H1 (cell line): Measurements from ENCODE around the gene CPNE5. TPM values are rescaled to one million over a fixed set of nuclear protein-coding genes. Genes with fewer than 3 reads are reported as not detected.

Experiments used
- CTCF ChIA-PET: fragments of 300-600 bp; sonication (Branson Sonifier 250); formaldehyde crosslinking; loops from one replicate; lab custom pipeline; 2021; ENCODE audit not compliant: partially characterized antibody; lab: Charles Lee
- POLR2A ChIA-PET: fragments of 300-600 bp; sonication (Branson Sonifier 250); formaldehyde crosslinking; loops from one replicate; lab custom pipeline; 2021; ENCODE audit warnings: inconsistent platforms; ENCODE audit not compliant: partially characterized antibody; lab: Charles Lee
- DNase-seq, 2 experiments: peaks; one replicate each; pipeline versions ENCODE4 v3.0.0 to v3.0.0-alpha.2; 2010 to 2022; ENCODE audit warnings: low spot score in 2 of 2, low read depth in 1 of 2, mixed read lengths in 1 of 2
- FAIRE-seq: peaks from 2 replicates; lab custom pipeline; 2011; peaks lifted over from hg19 to GRCh38; lab: Jason Lieb, UNC
- H2AFZ ChIP-seq: 2 replicates; pipeline ENCODE4 v1.8.1; 2012; ENCODE audit warnings: low read length, inconsistent platforms
- H2AK5ac ChIP-seq: 2 replicates; pipeline ENCODE4 v1.6.1; 2013; ENCODE audit warnings: low read depth, low read length
- H2BK120ac ChIP-seq: replicated peaks from 2 replicates; pipeline ENCODE3; 2013; ENCODE audit warnings: low read depth, low read length, inconsistent platforms
- H2BK12ac ChIP-seq: 2 replicates; pipeline ENCODE4 v1.6.1; 2013; ENCODE audit warnings: low read depth, low read length
- H2BK15ac ChIP-seq: 2 replicates; pipeline ENCODE4 v1.6.1; 2013; ENCODE audit warnings: low read length
- H2BK20ac ChIP-seq: 2 replicates; pipeline ENCODE4 v1.6.1; 2013; ENCODE audit warnings: low read length
- H2BK5ac ChIP-seq: 2 replicates; pipeline ENCODE4 v1.6.1; 2013; ENCODE audit warnings: low read depth, low read length
- H3K14ac ChIP-seq: 2 replicates; pipeline ENCODE4 v1.6.1; 2013; ENCODE audit warnings: inconsistent platforms; ENCODE audit not compliant: insufficient read length
- H3K18ac ChIP-seq: 2 replicates; pipeline ENCODE4 v1.6.1; 2013; ENCODE audit warnings: low read length; ENCODE audit errors: extremely low read depth
- H3K23ac ChIP-seq: 2 replicates; pipeline ENCODE4 v1.6.1; 2013; ENCODE audit warnings: inconsistent platforms; ENCODE audit not compliant: insufficient read length
- H3K23me2 ChIP-seq: 2 replicates; pipeline ENCODE4 v1.6.1; 2013; ENCODE audit warnings: low read depth, low read length
- H3K27ac ChIP-seq: 2 replicates; pipeline ENCODE4 v1.6.1; 2011; ENCODE audit warnings: low read depth, low read length, inconsistent platforms
- H3K27me3 ChIP-seq, 4 experiments: replicated peaks in 1 of 4; 1 replicate in 1 of 4; 2 replicates in 3 of 4; pipeline versions ENCODE4 v1.6.1 to v1.8.1; 2011 to 2013; ENCODE audit warnings: low read length in 3 of 4, mild to moderate bottlenecking in 3 of 4, inconsistent platforms in 2 of 4, mixed read lengths in 2 of 4, moderate library complexity in 1 of 4; ENCODE audit not compliant: control insufficient read depth in 3 of 4, insufficient read depth in 3 of 4; ENCODE audit errors: extremely low read depth in 1 of 4
- H3K36me3 ChIP-seq, 4 experiments: 2 replicates each; pipeline versions ENCODE4 v1.6.1 to v1.8.1; 2011 to 2013; ENCODE audit warnings: mild to moderate bottlenecking in 4 of 4, low read length in 3 of 4, moderate library complexity in 2 of 4, control low read depth in 1 of 4, inconsistent platforms in 1 of 4; ENCODE audit not compliant: insufficient read depth in 4 of 4, control insufficient read depth in 2 of 4
- H3K4ac ChIP-seq: replicated peaks from 2 replicates; pipeline ENCODE3; 2013; ENCODE audit warnings: low read length, low read depth, mixed read lengths, inconsistent platforms; ENCODE audit not compliant: insufficient read length
- H3K4me1 ChIP-seq, 4 experiments: replicated peaks in 1 of 4; 1 replicate in 1 of 4; 2 replicates in 3 of 4; pipeline versions ENCODE4 v1.6.1 to v1.8.1; 2011 to 2013; ENCODE audit warnings: low read length in 3 of 4, inconsistent platforms in 2 of 4, mixed read lengths in 1 of 4; ENCODE audit not compliant: insufficient read depth in 4 of 4, control insufficient read depth in 3 of 4
- H3K4me2 ChIP-seq, 2 experiments: 2 replicates each; pipeline versions ENCODE4 v1.6.1 to v1.8.1; 2011 to 2013; ENCODE audit warnings: low read depth in 2 of 2, low read length in 2 of 2, control low read depth in 1 of 2, inconsistent platforms in 1 of 2, mild to moderate bottlenecking in 1 of 2; ENCODE audit not compliant: insufficient read depth in 1 of 2
- H3K4me3 ChIP-seq, 4 experiments: fragments of 200-600, 300-600 bp in 1 of 4; sonication (generic), shearing (Covaris generic), sonication (Bioruptor Twin) in 1 of 4; 2 replicates each; pipeline versions ENCODE4 v1.5.1 to v1.8.1; 2011 to 2016; ENCODE audit warnings: low read length in 4 of 4, low read depth in 3 of 4, control low read depth in 2 of 4, inconsistent platforms in 2 of 4, mild to moderate bottlenecking in 2 of 4, mixed read lengths in 1 of 4, moderate library complexity in 1 of 4; ENCODE audit not compliant: insufficient read depth in 2 of 4; ENCODE audit errors: extremely low read depth in 1 of 4
- H3K56ac ChIP-seq: replicated peaks from 2 replicates; pipeline ENCODE3; 2013; ENCODE audit warnings: low read depth, mild to moderate bottlenecking, mixed read lengths, low read length, inconsistent platforms; ENCODE audit not compliant: insufficient read length
- H3K79me1 ChIP-seq: 2 replicates; pipeline ENCODE4 v1.6.1; 2013; ENCODE audit warnings: low read depth, low read length, control low read depth
- H3K79me2 ChIP-seq, 2 experiments: 2 replicates each; pipeline versions ENCODE4 v1.6.1 to v1.8.1; 2012 to 2013; ENCODE audit warnings: low read length in 2 of 2, mild to moderate bottlenecking in 2 of 2, inconsistent platforms in 1 of 2; ENCODE audit not compliant: insufficient read depth in 2 of 2, control insufficient read depth in 1 of 2
- H3K9ac ChIP-seq, 4 experiments: replicated peaks in 1 of 4; 1 replicate in 1 of 4; 2 replicates in 3 of 4; pipeline versions ENCODE4 v1.6.1 to v1.8.1; 2011 to 2013; ENCODE audit warnings: low read depth in 3 of 4, low read length in 3 of 4, control low read depth in 2 of 4, mild to moderate bottlenecking in 2 of 4, moderate library complexity in 2 of 4, inconsistent platforms in 1 of 4; ENCODE audit errors: extremely low read depth in 1 of 4
- H3K9me3 ChIP-seq, 2 experiments: 2 replicates each; pipeline versions ENCODE4 v1.6.1 to v1.8.1; 2012 to 2013; ENCODE audit warnings: mild to moderate bottlenecking in 2 of 2, moderate library complexity in 2 of 2, control low read depth in 1 of 2, inconsistent platforms in 1 of 2, low read depth in 1 of 2, low read length in 1 of 2, mixed read lengths in 1 of 2; ENCODE audit not compliant: insufficient read depth in 2 of 2
- H4K20me1 ChIP-seq, 2 experiments: replicated peaks in 1 of 2; 2 replicates each; pipeline versions ENCODE3 to v1.8.1; 2011 to 2013; ENCODE audit warnings: inconsistent platforms in 2 of 2, low read length in 2 of 2, mild to moderate bottlenecking in 1 of 2; ENCODE audit not compliant: insufficient read depth in 2 of 2, control insufficient read depth in 1 of 2
- H4K5ac ChIP-seq: 2 replicates; pipeline ENCODE4 v1.6.1; 2013; ENCODE audit warnings: low read length, low read depth, mixed read lengths, inconsistent platforms; ENCODE audit not compliant: insufficient read length
- H4K8ac ChIP-seq: 2 replicates; pipeline ENCODE4 v1.8.0; 2013; ENCODE audit warnings: mild to moderate bottlenecking, moderate library complexity, low read length, inconsistent platforms; ENCODE audit not compliant: insufficient read depth; ENCODE audit errors: extremely low read depth
- H4K91ac ChIP-seq: replicated peaks from 2 replicates; pipeline ENCODE3; 2013; ENCODE audit warnings: low read length, mixed read lengths, inconsistent platforms; ENCODE audit not compliant: insufficient read length
- BCL11A ChIP-seq, 2 experiments: IDR thresholded peaks; one replicate each; pipeline ENCODE4 v1.6.1; 2011; ENCODE audit warnings: low read depth in 2 of 2, low read length in 2 of 2, mild to moderate bottlenecking in 2 of 2
- EZH2 ChIP-seq: fragments of 200-600 bp; sonication (generic); IDR thresholded peaks from 2 replicates; pipeline ENCODE4 v1.7.1; 2012; ENCODE audit warnings: low read depth, mild to moderate bottlenecking, moderate library complexity, low read length, inconsistent platforms; ENCODE audit not compliant: severe bottlenecking
- KDM4A ChIP-seq: IDR thresholded peaks from one replicate; pipeline ENCODE4 v1.7.1; 2012; ENCODE audit warnings: low read depth, mild to moderate bottlenecking, moderate library complexity, low read length, inconsistent platforms; ENCODE audit not compliant: severe bottlenecking
- MAFK ChIP-seq: IDR thresholded peaks from 2 replicates; pipeline ENCODE4 v1.6.1; 2012; ENCODE audit warnings: low read depth, mild to moderate bottlenecking, improper control_type of control experiment, low read length
- NANOG ChIP-seq: IDR thresholded peaks from 2 replicates; pipeline ENCODE4 v1.6.1; 2011; ENCODE audit warnings: low read length, low read depth, mild to moderate bottlenecking, inconsistent platforms; ENCODE audit not compliant: insufficient read depth, poor library complexity, severe bottlenecking
- NRF1 ChIP-seq: IDR thresholded peaks from 2 replicates; pipeline ENCODE4 v1.6.1; 2011; ENCODE audit warnings: mild to moderate bottlenecking, low read depth, low read length, improper control_type of control experiment
- POLR2A ChIP-seq, 2 experiments: IDR thresholded peaks; 1 replicate in 1 of 2; 2 replicates in 1 of 2; pipeline ENCODE4 v1.6.1; 2011; ENCODE audit warnings: low read depth in 2 of 2, low read length in 2 of 2, mild to moderate bottlenecking in 2 of 2; ENCODE audit errors: control extremely low read depth in 1 of 2
- POU5F1 ChIP-seq: IDR thresholded peaks from 2 replicates; pipeline ENCODE4 v1.6.1; 2011; ENCODE audit warnings: low read depth, mild to moderate bottlenecking, low read length, moderate library complexity
- RBBP5 ChIP-seq: IDR thresholded peaks from 2 replicates; pipeline ENCODE4 v1.7.1; 2012; ENCODE audit warnings: low read depth, mild to moderate bottlenecking, inconsistent platforms, low read length, moderate library complexity, borderline replicate concordance
- RNF2 ChIP-seq: fragments of 200-900, 300-1000 bp; sonication (generic); IDR thresholded peaks from 2 replicates; pipeline ENCODE4 v1.7.1; 2016; ENCODE audit warnings: borderline replicate concordance, low read depth, mild to moderate bottlenecking, antibody characterized with exemption, low read length; ENCODE audit not compliant: poor library complexity, severe bottlenecking; ENCODE audit errors: missing control alignments
- TBP ChIP-seq: IDR thresholded peaks from 2 replicates; pipeline ENCODE4 v1.6.1; 2011; ENCODE audit warnings: low read depth, low read length, improper control_type of control experiment
- TCF12 ChIP-seq: IDR thresholded peaks from 2 replicates; pipeline ENCODE4 v1.6.1; 2011; ENCODE audit warnings: low read depth, mild to moderate bottlenecking, low read length
- USF2 ChIP-seq: IDR thresholded peaks from 2 replicates; pipeline ENCODE4 v1.6.1; 2011; ENCODE audit warnings: low read length, improper control_type of control experiment
- whole genome bisulfite sequencing, 2 experiments: shearing (Covaris generic) in 1 of 2; methylation state at CpG; one replicate each; pipeline versions ENCODE4 v1.1.6 to v1.1.7; 2013 to 2015; ENCODE audit warnings: low lambda C conversion rate in 2 of 2, mixed read lengths in 2 of 2, inconsistent platforms in 1 of 2, low coverage in 1 of 2, missing lambda C conversion rate in 1 of 2; ENCODE audit not compliant: insufficient replicate concordance in 2 of 2, insufficient coverage in 1 of 2, insufficient read length in 1 of 2; ENCODE audit errors: extremely low coverage in 1 of 2, missing lambda C conversion rate in 1 of 2; 5-methylcytosine and 5-hydroxymethylcytosine counted together
- polyA plus RNA-seq, 7 experiments: library from polyadenylated mRNA; depleted of rRNA in 3 of 7; stranded (reverse) in 5 of 7; unstranded in 2 of 7; fragments of >200 nt in 5 of 7; fragments of 200-250 nt in 2 of 7; gene quantifications; 1 replicate in 5 of 7; 2 replicates in 1 of 7; 4 replicates in 1 of 7; pipeline versions ENCODE4 v1.2.1 to v1.2.3, GENCODE V29; 2011 to 2013; ENCODE audit warnings: missing spikeins in 2 of 7, mixed read lengths in 2 of 7
- total RNA-seq: library from RNA; stranded (reverse); fragmentation: NEBNext Ultra II Directional; extraction: Animal tissue kit (Norgen Biotek cat#: 25700); gene quantifications from 2 replicates; pipeline ENCODE4 v1.2.1, GENCODE V29; 2021

Gene CPNE5
- total and polyA plus RNA-seq, 2 of the 8 experiments (the other 6 are each of a cell fraction or from before 2014, with no cell fraction given) = 0.88 to 1.8 TPM

DNA sequence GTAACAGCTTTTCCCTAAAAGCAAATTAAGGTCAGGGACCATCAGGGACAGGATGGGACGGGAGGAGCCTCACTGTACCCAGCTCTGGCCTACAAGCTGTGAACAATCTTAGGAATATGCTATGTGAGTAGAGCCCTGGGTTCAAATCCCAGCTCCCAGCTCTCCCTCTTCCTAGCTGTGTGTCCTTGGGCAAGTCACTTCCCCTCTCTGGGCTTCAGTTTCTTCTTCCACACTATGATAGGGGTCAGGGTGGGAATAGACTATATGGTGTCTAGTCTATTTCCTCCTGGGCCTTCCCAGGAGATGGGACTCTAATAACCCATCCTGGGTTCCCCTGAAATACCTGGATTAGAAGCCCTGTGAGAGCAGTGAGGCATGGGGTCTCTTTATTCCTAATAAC, 41.6 kb downstream of the CPNE5 start:
- H4K20me1 ChIP-seq = no peaks in the 10 kb centered on the region
- H3K79me2 ChIP-seq = no peaks in the 10 kb centered on the region
- no peak overlapping the region for H4K91ac ChIP-seq
- H3K4ac ChIP-seq = no peak overlapping the region
- no peak overlapping the region for H3K9ac ChIP-seq
- FAIRE-seq (no peak), DNase-seq (no peak)
- no peak overlapping the region for H3K14ac ChIP-seq
- WGBS, 2 experiments = 92% methylated on average over 1 of the region's 1 CpG; no CpG with 5 or more reads in 1 of the 2 experiments
- no peak overlapping the region for H3K4me3 ChIP-seq
- ChIA-PET CTCF (interaction anchor here (1.2 to 11.6 kb wide), 6 partner anchors 8 to 52 kb away, joined by 3 to 114 read pairs (median 7); no protein-coding TSS in a partner anchor), POLR2A (no interaction called here)
- no peak overlapping the region for H4K8ac ChIP-seq
- H3K4me2 ChIP-seq = no peak overlapping the region
- H3K18ac ChIP-seq = no peak overlapping the region
- H2BK20ac ChIP-seq = no peak overlapping the region
- no peak overlapping the region for H2AK5ac ChIP-seq
- no peak overlapping the region for H2BK12ac ChIP-seq
- H3K27ac ChIP-seq = no peak overlapping the region
- no peak overlapping the region for H2BK15ac ChIP-seq
- no peak overlapping the region for H3K23ac ChIP-seq
- H2AFZ ChIP-seq = no peak overlapping the region
- no peaks in the 10 kb centered on the region for H3K23me2 ChIP-seq
- no peak overlapping the region for H2BK120ac ChIP-seq
- no peaks in the 10 kb centered on the region for H3K36me3 ChIP-seq
- peaks cover 0 to 19% (median 15%) of the 10 kb centered on the region in 4 experiments; a peak in 6 of 7 replicates for H3K4me1 ChIP-seq
- H3K27me3 ChIP-seq = no peaks in the 10 kb centered on the region
- no peak overlapping the region for H4K5ac ChIP-seq
- H3K56ac ChIP-seq = no peak overlapping the region
- H3K79me1 ChIP-seq = no peaks in the 10 kb centered on the region
- H3K9me3 ChIP-seq = no peaks in the 10 kb centered on the region
- no peak overlapping the region for H2BK5ac ChIP-seq
- TF ChIP-seq TBP = no peak
- no peak for TF ChIP-seq MAFK
- TF ChIP-seq NRF1 = no peak
- TF ChIP-seq RBBP5 = no peak
- no peak for TF ChIP-seq RNF2
- no peak for TF ChIP-seq BCL11A (IDR thresholded peaks at IDR 0.05; ENCODE audit: low read depth in 2 of 2, low read length in 2 of 2)
- TF ChIP-seq TCF12 = no peak
- no peak for TF ChIP-seq NANOG
- no peak for TF ChIP-seq POU5F1
- no peak for TF ChIP-seq KDM4A
- no peak for TF ChIP-seq USF2
- no peak for TF ChIP-seq EZH2
- TF ChIP-seq POLR2A (IDR thresholded peaks at IDR 0.05; ENCODE audit: control extremely low read depth in 1 of 2, low read depth in 2 of 2, low read length in 2 of 2) = no peak
